Raji (cell line): ENCODE data around the gene SYNGR4.

Source experiments
- POLR2A ChIP-seq: IDR thresholded peaks from 2 replicates; pipeline ENCODE4 v1.6.1; 2011; ENCODE audit warnings: low read depth, low read length, control low read depth; ENCODE audit not compliant: insufficient read depth

The SYNGR4 gene

GRCh38 chr19:48354332-48354992 is 9.7 kb upstream of the SYNGR4 start:
- TF ChIP-seq POLR2A: no peak

- no peak for TF ChIP-seq POLR2A
Observed at GRCh38 chr19:48355365-48355954, 8.7 kb upstream of the SYNGR4 start.

GRCh38 chr19:48359123-48359522 is 5.0 kb upstream of the SYNGR4 start:
- TF ChIP-seq POLR2A: no peak

- TF ChIP-seq POLR2A: no peak
Observed at GRCh38 chr19:48361912-48362311, 2.3 kb upstream of the SYNGR4 start.

GRCh38 chr19:48362716-48363499 is 1.3 kb upstream of the SYNGR4 start:
- no peak for TF ChIP-seq POLR2A

- TF ChIP-seq POLR2A: no peak
Observed at GRCh38 chr19:48363500-48363809, 712 bp upstream of the SYNGR4 start.

- TF ChIP-seq POLR2A: no peak; the same call in 1 of the 2 replicates
Observed at GRCh38 chr19:48364598-48365348, 606 bp downstream of the SYNGR4 start.

GRCh38 chr19:48365602-48366001 is 1.4 kb downstream of the SYNGR4 start:
- TF ChIP-seq POLR2A: no peak

- TF ChIP-seq POLR2A: no peak
Observed at GRCh38 chr19:48367855-48368254, 3.7 kb downstream of the SYNGR4 start.

- TF ChIP-seq POLR2A: no peak
Observed at GRCh38 chr19:48368936-48369335, 4.8 kb downstream of the SYNGR4 start.

- TF ChIP-seq POLR2A: no peak
Observed at GRCh38 chr19:48370955-48371354, 6.8 kb downstream of the SYNGR4 start.

- no peak for TF ChIP-seq POLR2A
Observed at GRCh38 chr19:48371367-48371766, 7.2 kb downstream of the SYNGR4 start.

GRCh38 chr19:48372904-48373303 is 8.7 kb downstream of the SYNGR4 start:
- no peak for TF ChIP-seq POLR2A

- no peak for TF ChIP-seq POLR2A
Observed at GRCh38 chr19:48373567-48373966, 9.4 kb downstream of the SYNGR4 start.

- TF ChIP-seq POLR2A: no peak
Observed at GRCh38 chr19:48378194-48378570, 14.0 kb downstream of the SYNGR4 start.

- no peak for TF ChIP-seq POLR2A
Observed at GRCh38 chr19:48379058-48379457, 14.9 kb downstream of the SYNGR4 start.
